Measurements from ENCODE around the gene DHX34.

The DHX34 gene

DNA sequence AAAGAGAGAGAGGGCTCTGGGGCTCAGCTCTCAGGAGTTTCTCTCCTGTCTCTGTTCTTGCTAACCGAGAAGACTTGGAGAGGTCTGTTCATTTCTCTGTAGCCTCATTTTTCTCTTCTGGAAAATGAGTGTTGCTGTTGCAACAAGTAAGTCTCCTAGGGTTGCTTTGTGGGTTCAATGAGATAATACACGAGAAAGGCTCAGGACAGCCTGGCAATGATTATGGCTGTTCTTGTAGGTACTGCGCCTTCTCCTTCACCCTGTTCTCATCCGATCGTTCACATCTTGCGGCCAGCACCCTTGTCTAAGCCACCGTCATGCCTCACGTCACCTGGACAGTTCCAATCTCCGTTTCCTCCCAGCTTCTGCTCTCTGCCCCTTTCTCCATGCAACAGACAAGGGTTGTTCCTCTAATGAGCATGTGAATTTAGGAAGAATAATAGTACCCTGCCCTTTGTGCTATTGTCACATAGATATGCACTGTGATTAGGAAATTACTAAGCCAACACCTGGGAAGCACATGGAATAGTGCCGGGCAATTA, 35.3 kb upstream of the DHX34 start:
- no peaks in the 10 kb centered on the region for H3K36me3 ChIP-seq (ENCODE audit: control insufficient read depth, insufficient read depth, low read length)
- H3K27ac ChIP-seq (ENCODE audit: low read depth, low read length) = no peak overlapping the region
- H3K9me3 ChIP-seq (ENCODE audit: control insufficient read depth, insufficient read depth, low read length) = no peaks in the 10 kb centered on the region
- no peak overlapping the region for H3K9ac ChIP-seq (ENCODE audit: low read depth, low read length)
- no peak overlapping the region for H3K4me3 ChIP-seq (ENCODE audit: low read depth, low read length)
- H3K27me3 ChIP-seq (ENCODE audit: control insufficient read depth, insufficient read depth, low read length) = no peaks in the 10 kb centered on the region
- no peaks in the 10 kb centered on the region for H3K4me1 ChIP-seq (ENCODE audit: control insufficient read depth, insufficient read depth, low read length)

DNA sequence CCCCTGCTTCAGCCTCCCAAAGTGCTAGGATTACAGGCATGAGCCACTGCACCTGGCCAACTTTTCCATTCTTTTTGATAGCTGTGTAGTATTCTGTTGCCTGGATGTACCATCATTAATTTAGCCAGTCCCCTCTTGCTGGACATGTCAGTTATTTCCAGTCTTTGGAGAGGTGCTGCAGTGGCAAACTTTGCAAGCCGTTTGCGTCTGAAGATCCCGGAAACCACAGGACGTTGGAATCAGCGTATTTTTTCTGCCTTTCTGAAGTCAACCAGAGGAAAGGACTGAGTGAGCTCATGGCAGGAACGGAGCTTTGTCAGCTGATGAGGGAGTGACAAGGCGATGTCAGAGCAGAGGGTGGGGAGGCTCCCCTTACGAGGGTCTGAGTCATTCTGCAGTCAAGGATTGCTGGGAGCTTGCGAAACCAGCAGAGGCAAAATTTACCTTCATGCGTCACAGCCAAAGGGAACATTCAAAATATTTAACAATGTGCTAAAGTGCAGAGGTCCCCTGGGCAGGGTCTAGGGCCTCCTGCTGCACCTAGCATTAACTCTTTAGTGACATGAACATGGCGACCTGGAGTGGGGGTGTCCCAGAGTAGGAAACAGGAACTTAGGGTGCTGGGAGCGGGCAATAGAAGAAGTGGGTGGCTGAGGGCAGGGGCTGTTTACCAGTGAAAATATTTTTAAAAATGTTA, 33.8 kb upstream of the DHX34 start:
- no peak overlapping the region for H3K27ac ChIP-seq (ENCODE audit: low read depth, low read length)

DNA sequence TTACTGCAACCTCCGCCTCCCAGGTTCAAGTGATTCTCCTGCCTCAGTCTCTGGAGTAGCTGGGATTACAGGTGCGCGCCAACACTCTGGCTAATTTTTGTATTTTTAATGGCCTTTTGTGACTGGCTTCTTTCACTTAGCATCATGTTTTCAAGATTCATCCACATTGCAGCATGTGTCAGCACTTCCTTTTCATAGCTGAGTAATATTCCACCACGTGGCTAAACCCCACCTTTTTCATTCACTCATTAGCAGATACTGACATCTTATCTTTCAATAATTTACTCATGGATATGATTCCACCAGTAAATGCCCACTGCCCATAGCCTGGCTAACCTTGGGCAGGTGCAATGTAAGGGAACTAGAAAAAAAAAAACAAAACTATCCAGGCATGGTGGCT, 32.6 kb upstream of the DHX34 start:
- H3K27ac ChIP-seq (ENCODE audit: low read depth, low read length) = no peak overlapping the region
- no peaks in the 10 kb centered on the region for H3K9me3 ChIP-seq (ENCODE audit: control insufficient read depth, insufficient read depth, low read length)
- no peaks in the 10 kb centered on the region for H3K36me3 ChIP-seq (ENCODE audit: control insufficient read depth, insufficient read depth, low read length)
- H3K4me1 ChIP-seq (ENCODE audit: control insufficient read depth, insufficient read depth, low read length) = no peaks in the 10 kb centered on the region
- H3K27me3 ChIP-seq (ENCODE audit: control insufficient read depth, insufficient read depth, low read length) = no peaks in the 10 kb centered on the region
- H3K4me3 ChIP-seq (ENCODE audit: low read depth, low read length) = no peak overlapping the region
- no peak overlapping the region for H3K9ac ChIP-seq (ENCODE audit: low read depth, low read length)

More for the DNA sequence above, 33.8 kb upstream of the DHX34 start:
- H3K36me3 ChIP-seq (ENCODE audit: control insufficient read depth, insufficient read depth, low read length) = no peaks in the 10 kb centered on the region
- H3K27me3 ChIP-seq (ENCODE audit: control insufficient read depth, insufficient read depth, low read length) = no peaks in the 10 kb centered on the region
- H3K9me3 ChIP-seq (ENCODE audit: control insufficient read depth, insufficient read depth, low read length) = no peaks in the 10 kb centered on the region
- no peak overlapping the region for H3K9ac ChIP-seq (ENCODE audit: low read depth, low read length)
- no peaks in the 10 kb centered on the region for H3K4me1 ChIP-seq (ENCODE audit: control insufficient read depth, insufficient read depth, low read length)
- H3K4me3 ChIP-seq (ENCODE audit: low read depth, low read length) = no peak overlapping the region

DNA sequence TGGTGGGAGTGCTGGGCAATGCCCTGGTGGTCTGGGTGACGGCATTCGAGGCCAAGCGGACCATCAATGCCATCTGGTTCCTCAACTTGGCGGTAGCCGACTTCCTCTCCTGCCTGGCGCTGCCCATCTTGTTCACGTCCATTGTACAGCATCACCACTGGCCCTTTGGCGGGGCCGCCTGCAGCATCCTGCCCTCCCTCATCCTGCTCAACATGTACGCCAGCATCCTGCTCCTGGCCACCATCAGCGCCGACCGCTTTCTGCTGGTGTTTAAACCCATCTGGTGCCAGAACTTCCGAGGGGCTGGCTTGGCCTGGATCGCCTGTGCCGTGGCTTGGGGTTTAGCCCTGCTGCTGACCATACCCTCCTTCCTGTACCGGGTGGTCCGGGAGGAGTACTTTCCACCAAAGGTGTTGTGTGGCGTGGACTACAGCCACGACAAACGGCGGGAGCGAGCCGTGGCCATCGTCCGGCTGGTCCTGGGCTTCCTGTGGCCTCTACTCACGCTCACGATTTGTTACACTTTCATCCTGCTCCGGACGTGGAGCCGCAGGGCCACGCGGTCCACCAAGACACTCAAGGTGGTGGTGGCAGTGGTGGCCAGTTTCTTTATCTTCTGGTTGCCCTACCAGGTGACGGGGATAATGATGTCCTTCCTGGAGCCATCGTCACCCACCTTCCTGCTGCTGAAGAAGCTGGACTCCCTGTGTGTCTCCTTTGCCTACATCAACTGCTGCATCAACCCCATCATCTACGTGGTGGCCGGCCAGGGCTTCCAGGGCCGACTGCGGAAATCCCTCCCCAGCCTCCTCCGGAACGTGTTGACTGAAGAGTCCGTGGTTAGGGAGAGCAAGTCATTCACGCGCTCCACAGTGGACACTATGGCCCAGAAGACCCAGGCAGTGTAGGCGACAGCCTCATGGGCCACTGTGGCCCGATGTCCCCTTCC, 28.9 kb upstream of the DHX34 start:
- H3K4me1 ChIP-seq (ENCODE audit: control insufficient read depth, insufficient read depth, low read length) = no peaks in the 10 kb centered on the region
- no peaks in the 10 kb centered on the region for H3K9me3 ChIP-seq (ENCODE audit: control insufficient read depth, insufficient read depth, low read length)
- no peak overlapping the region for H3K4me3 ChIP-seq (ENCODE audit: low read depth, low read length)
- no peak overlapping the region for H3K9ac ChIP-seq (ENCODE audit: low read depth, low read length)
- no peaks in the 10 kb centered on the region for H3K27me3 ChIP-seq (ENCODE audit: control insufficient read depth, insufficient read depth, low read length)
- no peak overlapping the region for H3K27ac ChIP-seq (ENCODE audit: low read depth, low read length)
- no peaks in the 10 kb centered on the region for H3K36me3 ChIP-seq (ENCODE audit: control insufficient read depth, insufficient read depth, low read length)

DNA sequence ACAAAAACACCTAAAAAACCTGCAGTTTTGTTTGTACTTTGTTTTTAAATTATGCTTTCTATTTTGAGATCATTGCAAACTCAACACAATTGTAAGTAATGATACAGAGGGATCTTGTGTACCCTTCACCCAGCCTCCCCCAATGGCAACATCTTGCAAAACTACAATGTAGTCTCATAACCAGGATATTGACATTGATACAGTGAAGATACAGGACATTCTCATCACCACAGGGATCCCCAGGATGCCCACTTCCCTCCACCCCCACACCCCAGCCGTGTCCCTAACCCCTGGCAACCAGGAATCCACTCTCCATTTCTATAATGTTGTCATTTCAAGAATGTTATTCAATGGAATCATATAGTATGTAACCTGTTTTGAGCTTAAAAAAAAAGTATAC, 27.5 kb upstream of the DHX34 start:
- Histone ChIP-seq H3K27ac (ENCODE audit: low read depth, low read length) (no peak overlapping the region), H3K9ac (ENCODE audit: low read depth, low read length) (no peak overlapping the region), H3K4me3 (ENCODE audit: low read depth, low read length) (no peak overlapping the region), H3K36me3 (ENCODE audit: control insufficient read depth, insufficient read depth, low read length) (no peaks in the 10 kb centered on the region), H3K9me3 (ENCODE audit: control insufficient read depth, insufficient read depth, low read length) (no peaks in the 10 kb centered on the region), H3K4me1 (ENCODE audit: control insufficient read depth, insufficient read depth, low read length) (no peaks in the 10 kb centered on the region), H3K27me3 (ENCODE audit: control insufficient read depth, insufficient read depth, low read length) (no peaks in the 10 kb centered on the region)

GRCh38 chr19:47322058-47322457, 27.1 kb upstream of the DHX34 start:
- Histone ChIP-seq H3K4me3 (ENCODE audit: low read depth, low read length) (no peak overlapping the region), H3K27ac (ENCODE audit: low read depth, low read length) (no peak overlapping the region), H3K27me3 (ENCODE audit: control insufficient read depth, insufficient read depth, low read length) (no peaks in the 10 kb centered on the region), H3K9ac (ENCODE audit: low read depth, low read length) (no peak overlapping the region), H3K4me1 (ENCODE audit: control insufficient read depth, insufficient read depth, low read length) (no peaks in the 10 kb centered on the region), H3K36me3 (ENCODE audit: control insufficient read depth, insufficient read depth, low read length) (no peaks in the 10 kb centered on the region), H3K9me3 (ENCODE audit: control insufficient read depth, insufficient read depth, low read length) (no peaks in the 10 kb centered on the region)

DNA sequence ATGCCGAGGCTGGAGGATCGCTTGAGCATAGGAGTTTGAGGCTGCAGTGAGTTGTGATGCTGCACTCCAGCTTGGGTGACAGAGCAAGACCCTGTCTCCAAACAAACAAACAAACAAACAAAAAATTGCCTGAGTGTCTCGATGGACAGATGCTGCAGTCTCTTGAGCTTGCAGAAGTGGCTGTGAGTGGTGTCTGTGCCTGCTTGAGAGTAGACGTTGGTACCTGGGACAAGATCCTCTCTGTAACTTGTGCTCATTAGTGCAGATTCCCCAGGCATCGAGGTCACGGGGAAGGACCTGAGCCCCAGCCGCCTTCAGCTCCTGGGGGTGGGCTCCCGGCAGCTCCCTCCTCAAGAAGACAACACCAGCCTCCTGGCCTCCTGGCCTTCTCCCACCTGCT, 25.7 kb upstream of the DHX34 start:
- Histone ChIP-seq H3K27ac (ENCODE audit: low read depth, low read length) (no peak overlapping the region), H3K4me1 (ENCODE audit: control insufficient read depth, insufficient read depth, low read length) (no peaks in the 10 kb centered on the region), H3K36me3 (ENCODE audit: control insufficient read depth, insufficient read depth, low read length) (no peaks in the 10 kb centered on the region), H3K4me3 (ENCODE audit: low read depth, low read length) (no peak overlapping the region), H3K27me3 (ENCODE audit: control insufficient read depth, insufficient read depth, low read length) (no peaks in the 10 kb centered on the region), H3K9me3 (ENCODE audit: control insufficient read depth, insufficient read depth, low read length) (no peaks in the 10 kb centered on the region), H3K9ac (ENCODE audit: low read depth, low read length) (no peak overlapping the region)

DNA sequence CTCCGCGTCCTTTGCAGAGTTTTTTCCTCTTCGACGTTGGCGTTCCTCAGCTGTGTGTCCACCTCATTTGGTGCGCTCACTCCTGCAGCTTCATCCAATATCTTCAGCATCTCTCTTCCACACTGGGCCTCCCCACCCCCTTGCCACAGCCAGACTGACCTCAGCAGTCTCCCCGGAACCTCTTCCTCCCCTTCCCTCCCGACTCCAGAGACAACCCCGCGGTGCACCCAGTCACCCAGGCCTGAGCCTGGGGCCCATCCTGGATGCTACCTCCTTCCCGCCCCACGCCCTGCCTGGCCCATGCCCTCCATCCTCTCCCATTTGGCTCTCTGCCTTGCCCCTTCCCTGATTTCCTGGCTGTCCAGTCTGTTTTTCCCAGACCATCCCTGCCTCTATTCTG, 25.2 kb upstream of the DHX34 start:
- Histone ChIP-seq H3K36me3 (ENCODE audit: control insufficient read depth, insufficient read depth, low read length) (no peaks in the 10 kb centered on the region), H3K4me3 (ENCODE audit: low read depth, low read length) (no peak overlapping the region), H3K4me1 (ENCODE audit: control insufficient read depth, insufficient read depth, low read length) (no peaks in the 10 kb centered on the region), H3K27ac (ENCODE audit: low read depth, low read length) (no peak overlapping the region), H3K9me3 (ENCODE audit: control insufficient read depth, insufficient read depth, low read length) (no peaks in the 10 kb centered on the region), H3K27me3 (ENCODE audit: control insufficient read depth, insufficient read depth, low read length) (no peaks in the 10 kb centered on the region), H3K9ac (ENCODE audit: low read depth, low read length) (no peak overlapping the region)

DNA sequence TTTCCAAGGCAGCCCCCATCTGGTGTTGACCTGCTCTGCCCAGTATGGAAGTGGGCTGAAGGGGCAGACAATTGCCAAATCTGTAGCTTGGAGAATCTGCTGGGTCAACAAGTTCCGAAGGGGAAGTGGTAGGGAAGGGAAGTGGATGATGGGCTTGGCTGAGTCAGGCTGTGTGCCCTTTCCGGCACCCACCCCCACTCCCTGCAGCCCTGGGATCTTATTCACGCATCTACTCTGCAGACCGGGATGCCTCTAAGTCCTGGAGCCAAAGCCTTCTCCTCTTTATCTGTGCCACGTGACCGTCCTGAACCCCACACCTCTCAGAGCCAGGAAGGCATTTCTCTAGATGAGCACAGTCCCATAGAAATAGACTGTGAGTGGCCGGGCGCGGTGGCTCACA, 24.6 kb upstream of the DHX34 start:
- Histone ChIP-seq H3K4me3 (ENCODE audit: low read depth, low read length) (no peak overlapping the region), H3K36me3 (ENCODE audit: control insufficient read depth, insufficient read depth, low read length) (no peaks in the 10 kb centered on the region), H3K9me3 (ENCODE audit: control insufficient read depth, insufficient read depth, low read length) (no peaks in the 10 kb centered on the region), H3K9ac (ENCODE audit: low read depth, low read length) (no peak overlapping the region), H3K4me1 (ENCODE audit: control insufficient read depth, insufficient read depth, low read length) (no peaks in the 10 kb centered on the region), H3K27ac (ENCODE audit: low read depth, low read length) (no peak overlapping the region), H3K27me3 (ENCODE audit: control insufficient read depth, insufficient read depth, low read length) (no peaks in the 10 kb centered on the region)

DNA sequence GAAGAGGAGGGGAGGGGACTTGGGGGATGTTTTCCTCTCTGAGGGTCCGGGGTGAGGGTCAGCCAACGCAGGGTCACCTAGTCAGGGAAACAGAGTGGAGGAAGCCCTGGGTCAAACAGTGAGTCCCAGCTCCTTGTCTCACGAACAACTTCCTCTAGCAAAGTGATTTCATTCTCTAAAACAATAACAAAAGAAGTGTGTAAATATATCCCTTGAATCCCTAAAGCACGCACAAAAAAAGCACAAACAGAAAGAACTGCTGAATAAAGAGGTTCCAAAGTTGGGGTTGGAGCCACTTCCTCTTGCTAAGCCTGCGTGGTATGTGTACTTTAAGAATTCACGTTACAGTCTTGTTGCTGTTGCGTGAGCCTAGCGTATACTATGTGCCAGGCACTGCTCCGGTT, 18.6 kb upstream of the DHX34 start:
- H3K4me3 ChIP-seq (ENCODE audit: low read depth, low read length) = no peak overlapping the region
- H3K27ac ChIP-seq (ENCODE audit: low read depth, low read length) = no peak overlapping the region
- no peaks in the 10 kb centered on the region for H3K4me1 ChIP-seq (ENCODE audit: control insufficient read depth, insufficient read depth, low read length)
- no peak overlapping the region for H3K9ac ChIP-seq (ENCODE audit: low read depth, low read length)
- no peaks in the 10 kb centered on the region for H3K9me3 ChIP-seq (ENCODE audit: control insufficient read depth, insufficient read depth, low read length)
- no peaks in the 10 kb centered on the region for H3K27me3 ChIP-seq (ENCODE audit: control insufficient read depth, insufficient read depth, low read length)
- no peaks in the 10 kb centered on the region for H3K36me3 ChIP-seq (ENCODE audit: control insufficient read depth, insufficient read depth, low read length)

DNA sequence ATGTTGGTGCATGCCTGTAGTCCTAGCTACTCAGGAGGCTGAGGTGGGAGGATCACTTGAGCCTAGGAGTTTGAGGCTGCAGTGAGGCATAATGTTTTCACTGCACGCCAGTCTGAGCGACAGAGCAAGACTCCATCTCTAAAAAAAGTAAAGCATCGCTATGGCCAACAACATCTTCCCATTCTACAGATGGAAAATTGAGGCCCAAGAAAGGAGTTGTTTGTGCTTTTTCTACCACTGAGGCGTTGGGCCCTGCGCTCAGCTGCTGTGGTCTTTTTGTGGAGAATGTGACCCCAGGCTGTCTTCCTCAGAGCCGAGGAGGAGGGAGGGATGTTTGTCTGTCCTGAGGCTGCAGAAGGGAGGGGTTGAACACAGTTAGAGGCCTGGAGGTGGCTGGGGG, 17.6 kb upstream of the DHX34 start:
- no peak overlapping the region for H3K27ac ChIP-seq (ENCODE audit: low read depth, low read length)
- no peaks in the 10 kb centered on the region for H3K27me3 ChIP-seq (ENCODE audit: control insufficient read depth, insufficient read depth, low read length)
- H3K9me3 ChIP-seq (ENCODE audit: control insufficient read depth, insufficient read depth, low read length) = no peaks in the 10 kb centered on the region
- H3K9ac ChIP-seq (ENCODE audit: low read depth, low read length) = no peak overlapping the region
- no peak overlapping the region for H3K4me3 ChIP-seq (ENCODE audit: low read depth, low read length)
- no peaks in the 10 kb centered on the region for H3K36me3 ChIP-seq (ENCODE audit: control insufficient read depth, insufficient read depth, low read length)
- no peaks in the 10 kb centered on the region for H3K4me1 ChIP-seq (ENCODE audit: control insufficient read depth, insufficient read depth, low read length)
